Measurements from ENCODE around the gene NTMT1. TPM values are rescaled to one million over a fixed set of nuclear protein-coding genes. Genes with fewer than 3 reads are reported as not detected.

NTMT1 gene
- total RNA-seq, 1 donor from 2014 or later: 55.1 TPM

DNA sequence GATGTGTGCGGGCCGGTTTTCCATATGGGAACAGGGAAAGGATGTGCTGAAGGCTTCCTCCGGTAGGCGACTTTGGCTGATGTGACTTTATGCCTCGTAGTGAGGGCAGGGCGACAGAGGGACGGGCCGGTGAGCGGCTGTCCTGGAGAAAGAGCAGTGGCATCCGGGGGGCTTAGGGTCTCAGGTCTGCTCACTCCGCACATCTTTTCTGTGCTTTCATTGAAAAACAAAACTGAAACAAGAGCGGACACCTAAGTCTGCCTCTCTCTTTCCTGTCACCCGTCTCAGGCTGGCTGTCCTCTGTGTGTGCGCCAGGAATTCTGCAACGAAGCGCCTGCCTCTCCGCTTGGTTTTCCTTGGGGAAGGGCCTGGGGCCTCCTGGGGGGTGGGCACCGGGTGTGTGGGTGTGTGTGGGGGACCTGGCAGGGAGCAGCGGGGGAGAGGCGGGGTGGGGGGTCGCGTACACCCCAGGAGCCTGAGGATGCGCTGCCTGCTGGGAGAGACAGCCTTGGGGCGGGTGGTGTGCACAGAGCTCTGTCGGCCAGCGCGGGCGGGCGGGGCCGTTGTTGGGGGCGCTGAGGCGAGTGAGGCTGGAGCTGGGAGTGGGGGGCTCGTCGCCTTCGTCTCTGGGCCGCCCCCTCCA lies 38.9 kb downstream of the NTMT1 start:
- DNase-seq (ENCODE audit: low read depth) (no peak), FAIRE-seq (no peak)
- no peaks in the 10 kb centered on the region for H3K4me1 Mint-ChIP-seq (ENCODE audit: low read depth, unreplicated experiment)
- no peaks in the 10 kb centered on the region for H3K36me3 Mint-ChIP-seq (ENCODE audit: low read depth, unreplicated experiment)
- Histone ChIP-seq H3K4me1 (ENCODE audit: insufficient read depth, low read length) (peaks cover 9% of the 10 kb centered on the region), H3K79me2 (ENCODE audit: insufficient read depth, low read length) (no peaks in the 10 kb centered on the region), H4K20me1 (ENCODE audit: insufficient read depth, low read length) (peaks cover 3% of the 10 kb centered on the region), H3K9me3 (ENCODE audit: insufficient read depth, low read depth, low read length) (no peaks in the 10 kb centered on the region), H2AFZ (ENCODE audit: low read depth, low read length) (no peak overlapping the region), H3K36me3 (ENCODE audit: insufficient read depth, low read length) (no peaks in the 10 kb centered on the region), H3K27ac (ENCODE audit: low read depth, low read length) (no peak overlapping the region), H3K9ac (ENCODE audit: low read length) (no peak overlapping the region), H3K4me2 (ENCODE audit: low read length) (peak overlapping the region; percentile 73), H3K4me3 (ENCODE audit: insufficient read depth, low read depth, low read length) (peak overlapping the region; percentile 28), H3K27me3 (ENCODE audit: insufficient read depth, low read length) (peaks cover 19% of the 10 kb centered on the region)
- TF ChIP-seq, protein P1, sequence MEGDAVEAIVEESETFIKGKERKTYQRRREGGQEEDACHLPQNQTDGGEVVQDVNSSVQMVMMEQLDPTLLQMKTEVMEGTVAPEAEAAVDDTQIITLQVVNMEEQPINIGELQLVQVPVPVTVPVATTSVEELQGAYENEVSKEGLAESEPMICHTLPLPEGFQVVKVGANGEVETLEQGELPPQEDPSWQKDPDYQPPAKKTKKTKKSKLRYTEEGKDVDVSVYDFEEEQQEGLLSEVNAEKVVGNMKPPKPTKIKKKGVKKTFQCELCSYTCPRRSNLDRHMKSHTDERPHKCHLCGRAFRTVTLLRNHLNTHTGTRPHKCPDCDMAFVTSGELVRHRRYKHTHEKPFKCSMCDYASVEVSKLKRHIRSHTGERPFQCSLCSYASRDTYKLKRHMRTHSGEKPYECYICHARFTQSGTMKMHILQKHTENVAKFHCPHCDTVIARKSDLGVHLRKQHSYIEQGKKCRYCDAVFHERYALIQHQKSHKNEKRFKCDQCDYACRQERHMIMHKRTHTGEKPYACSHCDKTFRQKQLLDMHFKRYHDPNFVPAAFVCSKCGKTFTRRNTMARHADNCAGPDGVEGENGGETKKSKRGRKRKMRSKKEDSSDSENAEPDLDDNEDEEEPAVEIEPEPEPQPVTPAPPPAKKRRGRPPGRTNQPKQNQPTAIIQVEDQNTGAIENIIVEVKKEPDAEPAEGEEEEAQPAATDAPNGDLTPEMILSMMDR (IDR thresholded peaks at IDR 0.05; ENCODE audit: insufficient read depth, low read depth, low read length): no peak
- no peak for TF ChIP-seq EZH2 (IDR thresholded peaks at IDR 0.05; ENCODE audit: insufficient read depth, low read length)
- no peaks in the 10 kb centered on the region for H3K9me3 Mint-ChIP-seq (ENCODE audit: unreplicated experiment)
- peak overlapping the region; percentile 67 for H3K4me3 Mint-ChIP-seq (ENCODE audit: unreplicated experiment)
- H3K27ac Mint-ChIP-seq (ENCODE audit: unreplicated experiment): no peak overlapping the region
- peaks cover 33% of the 10 kb centered on the region for H3K27me3 Mint-ChIP-seq (ENCODE audit: low read depth, unreplicated experiment)

DNA sequence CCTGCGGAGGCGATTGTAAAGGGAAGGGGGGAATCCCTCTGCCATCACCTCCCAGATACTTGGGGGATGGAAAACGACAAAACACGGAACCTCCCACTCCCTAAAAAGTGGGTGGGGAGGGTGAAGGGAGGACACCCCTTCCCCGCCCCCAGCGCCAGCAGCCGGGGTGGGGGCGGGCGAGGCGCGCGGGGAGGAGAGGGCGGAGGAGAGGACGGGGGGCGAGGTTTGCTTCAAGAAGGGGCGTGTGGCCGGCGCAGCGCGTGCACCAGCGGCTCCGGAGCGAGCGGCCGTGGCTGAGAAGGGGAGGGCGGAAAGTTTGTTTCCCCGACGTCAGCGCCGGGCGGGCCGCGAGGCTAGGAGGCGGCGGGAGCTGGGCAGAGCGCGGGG lies 39.4 kb downstream of the NTMT1 start, which contains the start of gene PRRX2:
TSS of gene PRRX2 (plus strand) at position 259 of the 387 bp plus-strand sequence. CDS start 221 bp downstream, outside the sequence.
- Mint-ChIP-seq H3K27me3 (ENCODE audit: low read depth, unreplicated experiment) (peaks cover 33% of the 10 kb centered on the region), H3K4me1 (ENCODE audit: low read depth, unreplicated experiment) (no peaks in the 10 kb centered on the region), H3K27ac (ENCODE audit: unreplicated experiment) (no peak within 1 kb of the TSS), H3K36me3 (ENCODE audit: low read depth, unreplicated experiment) (no peaks in the 10 kb centered on the region), H3K4me3 (ENCODE audit: unreplicated experiment) (peak within 1 kb of the TSS; percentile 67), H3K9me3 (ENCODE audit: unreplicated experiment) (no peaks in the 10 kb centered on the region)
- Histone ChIP-seq H3K27ac (ENCODE audit: low read depth, low read length) (no peak within 1 kb of the TSS), H2AFZ (ENCODE audit: low read depth, low read length) (no peak within 1 kb of the TSS), H3K9ac (ENCODE audit: low read length) (no peak within 1 kb of the TSS), H3K4me2 (ENCODE audit: low read length) (peak within 1 kb of the TSS; percentile 73), H3K27me3 (ENCODE audit: insufficient read depth, low read length) (peaks cover 19% of the 10 kb centered on the region), H3K4me1 (ENCODE audit: insufficient read depth, low read length) (peaks cover 10% of the 10 kb centered on the region), H3K36me3 (ENCODE audit: insufficient read depth, low read length) (no peaks in the 10 kb centered on the region), H3K4me3 (ENCODE audit: insufficient read depth, low read depth, low read length) (peak within 1 kb of the TSS; percentile 28), H4K20me1 (ENCODE audit: insufficient read depth, low read length) (peaks cover 3% of the 10 kb centered on the region), H3K9me3 (ENCODE audit: insufficient read depth, low read depth, low read length) (no peaks in the 10 kb centered on the region), H3K79me2 (ENCODE audit: insufficient read depth, low read length) (no peaks in the 10 kb centered on the region)
- peak; percentile 85 for TF ChIP-seq EZH2 (IDR thresholded peaks at IDR 0.05; ENCODE audit: insufficient read depth, low read length)
- TF ChIP-seq, protein P1 (IDR thresholded peaks at IDR 0.05; ENCODE audit: insufficient read depth, low read depth, low read length): no peak
- FAIRE-seq (no peak), DNase-seq (ENCODE audit: low read depth) (peak; percentile 36)
